Testis (tissue), 2 donors: ENCODE results near the gene TMEM175.

Experiments used
- CTCF ChIP-seq, 3 experiments: fragments of 450-650 bp in 2 of 3; fragments of 200-600 bp in 1 of 3; sonication (generic) in 1 of 3; IDR thresholded peaks; one replicate each; pipeline ENCODE4 v1.5.1; 2016 to 2019; ENCODE audit warnings: antibody characterized with exemption in 3 of 3, mild to moderate bottlenecking in 2 of 3, moderate library complexity in 1 of 3
- POLR2A ChIP-seq: fragments of 450-650 bp; IDR thresholded peaks from one replicate; pipeline ENCODE4 v1.6.1; 2017; ENCODE audit warnings: antibody characterized with exemption, mild to moderate bottlenecking, moderate library complexity

- no peak for TF ChIP-seq POLR2A
- no peak for TF ChIP-seq CTCF (IDR thresholded peaks at IDR 0.05)
These were observed 46.0 kb upstream of the TMEM175 start for GRCh38 chr4:886244-886643.
